ENCODE data around the gene ABCA9.
"Not testable (repeated sequence)": the region's sequence is repeated elsewhere in the genome, so short reads cannot be mapped to it uniquely, and the experiment has no call there.

Gene ABCA9

DNA sequence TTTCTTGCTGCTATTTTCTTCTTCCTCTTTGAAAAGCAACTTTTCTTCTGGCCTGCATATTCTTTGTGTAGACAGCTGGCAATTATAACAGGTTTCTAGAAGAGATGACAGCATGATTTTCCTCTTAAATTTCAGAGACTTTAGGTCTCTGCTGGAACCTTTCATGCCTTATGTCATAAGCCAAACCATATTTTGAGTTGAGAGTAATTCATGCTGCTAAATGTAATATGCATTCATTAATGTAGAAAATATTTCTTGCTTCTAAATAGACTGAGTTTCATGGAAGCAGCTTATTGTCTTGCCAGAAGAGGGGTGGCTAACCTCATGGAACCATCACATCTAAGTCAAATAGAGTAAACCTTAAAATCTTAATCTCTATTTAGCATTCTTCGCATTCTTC lies 25.9 kb upstream of the ABCA9 start:
- no peak overlapping the region for H3K27ac ChIP-seq (ENCODE audit: low read depth, low read length)
- H3K9ac ChIP-seq (ENCODE audit: low read depth, low read length) = no peak overlapping the region
- no peaks in the 10 kb centered on the region for H3K27me3 ChIP-seq (ENCODE audit: insufficient read depth, low read length)
- WGBS = 83% methylated on average over 1 of the region's 1 CpG
- no peaks in the 10 kb centered on the region; the same call in 1 of the 2 replicates for H3K9me3 ChIP-seq (ENCODE audit: insufficient read depth, low read depth, low read length)
- no peaks in the 10 kb centered on the region for H3K36me3 ChIP-seq (ENCODE audit: insufficient read depth, low read length)
- H3K4me1 ChIP-seq (ENCODE audit: insufficient read depth, low read length) = no peaks in the 10 kb centered on the region
- H3K4me3 ChIP-seq (ENCODE audit: low read length) = no peak overlapping the region

DNA sequence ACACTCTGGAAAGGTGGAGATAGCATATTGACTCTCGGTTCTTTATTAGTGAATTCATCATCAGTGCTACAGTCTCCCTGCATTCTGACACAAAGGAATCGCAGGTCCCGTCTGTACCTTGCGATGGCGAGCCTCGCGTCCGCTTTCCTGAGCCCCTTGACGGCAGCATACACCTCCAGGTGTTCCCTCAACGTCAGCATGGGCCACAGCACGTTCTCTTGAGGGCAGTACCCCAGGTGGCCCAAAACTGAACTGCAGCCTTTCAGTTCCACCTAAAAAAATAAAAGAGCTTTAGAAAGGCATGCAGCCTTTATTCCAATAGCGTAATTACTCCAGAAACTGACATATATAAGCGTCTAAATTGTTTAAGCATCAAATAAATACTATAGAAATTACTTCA lies 24.2 kb upstream of the ABCA9 start:
- H3K4me3 ChIP-seq (ENCODE audit: low read length) = no peak overlapping the region
- H3K9me3 ChIP-seq (ENCODE audit: insufficient read depth, low read depth, low read length) = no peaks in the 10 kb centered on the region; the same call in 1 of the 2 replicates
- H3K36me3 ChIP-seq (ENCODE audit: insufficient read depth, low read length) = no peaks in the 10 kb centered on the region
- H3K4me1 ChIP-seq (ENCODE audit: insufficient read depth, low read length) = no peaks in the 10 kb centered on the region
- 57% methylated on average over 13 of the region's 13 CpGs for WGBS
- no peak overlapping the region for H3K27ac ChIP-seq (ENCODE audit: low read depth, low read length)
- H3K27me3 ChIP-seq (ENCODE audit: insufficient read depth, low read length) = no peaks in the 10 kb centered on the region
- H3K9ac ChIP-seq (ENCODE audit: low read depth, low read length) = no peak overlapping the region

DNA sequence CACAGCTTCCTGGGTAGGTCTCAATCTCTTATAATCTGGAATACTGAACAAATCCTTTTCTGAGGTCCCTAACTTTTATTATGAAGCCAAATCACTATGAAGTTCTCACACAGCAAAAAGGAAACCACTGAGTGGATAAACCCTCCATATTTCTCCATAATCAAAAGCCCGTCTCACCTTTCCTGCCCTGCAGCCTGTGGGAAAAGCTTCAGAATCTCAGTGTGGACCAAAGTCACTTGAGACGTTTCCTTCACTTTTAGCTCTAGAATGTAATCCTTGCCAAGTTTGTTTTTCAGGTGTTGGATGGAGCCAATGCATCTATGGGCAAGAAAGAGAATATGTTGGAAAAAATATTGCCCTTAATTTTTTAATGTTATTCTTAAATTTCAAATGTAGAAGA lies 22.0 kb upstream of the ABCA9 start:
- H3K36me3 ChIP-seq (ENCODE audit: insufficient read depth, low read length) = no peaks in the 10 kb centered on the region
- H3K27me3 ChIP-seq (ENCODE audit: insufficient read depth, low read length) = no peaks in the 10 kb centered on the region
- no peaks in the 10 kb centered on the region for H3K4me1 ChIP-seq (ENCODE audit: insufficient read depth, low read length)
- H3K9ac ChIP-seq (ENCODE audit: low read depth, low read length) = no peak overlapping the region
- 95% methylated on average over 2 of the region's 2 CpGs for WGBS
- no peak overlapping the region for H3K27ac ChIP-seq (ENCODE audit: low read depth, low read length)
- no peak overlapping the region for H3K4me3 ChIP-seq (ENCODE audit: low read length)
- H3K9me3 ChIP-seq (ENCODE audit: insufficient read depth, low read depth, low read length) = no peaks in the 10 kb centered on the region; the same call in 1 of the 2 replicates

DNA sequence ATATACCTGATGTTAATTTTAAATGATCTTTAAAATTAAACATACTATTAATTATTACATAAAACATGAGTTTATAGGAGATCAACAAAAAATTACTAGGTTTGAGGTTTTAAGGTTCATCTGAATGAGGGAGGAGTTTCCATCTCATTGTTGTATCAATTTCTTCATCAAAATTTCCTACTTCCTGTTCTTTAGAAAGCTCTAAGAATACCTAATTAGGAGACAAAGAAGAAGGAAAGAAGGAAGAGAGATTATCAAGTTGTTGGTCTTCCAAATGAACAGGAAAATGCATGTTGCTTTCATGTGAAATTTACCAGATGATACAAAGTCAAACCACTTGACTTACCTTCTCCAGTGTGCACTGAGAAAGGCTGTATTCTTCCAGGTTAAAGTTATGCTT lies 18.1 kb upstream of the ABCA9 start:
- no peak overlapping the region for H3K9ac ChIP-seq (ENCODE audit: low read depth, low read length)
- H3K9me3 ChIP-seq (ENCODE audit: insufficient read depth, low read depth, low read length) = no peaks in the 10 kb centered on the region; the same call in 1 of the 2 replicates
- H3K36me3 ChIP-seq (ENCODE audit: insufficient read depth, low read length) = no peaks in the 10 kb centered on the region
- no peaks in the 10 kb centered on the region for H3K4me1 ChIP-seq (ENCODE audit: insufficient read depth, low read length)
- no peak overlapping the region for H3K4me3 ChIP-seq (ENCODE audit: low read length)
- no peak overlapping the region for H3K27ac ChIP-seq (ENCODE audit: low read depth, low read length)
- no peaks in the 10 kb centered on the region for H3K27me3 ChIP-seq (ENCODE audit: insufficient read depth, low read length)

DNA sequence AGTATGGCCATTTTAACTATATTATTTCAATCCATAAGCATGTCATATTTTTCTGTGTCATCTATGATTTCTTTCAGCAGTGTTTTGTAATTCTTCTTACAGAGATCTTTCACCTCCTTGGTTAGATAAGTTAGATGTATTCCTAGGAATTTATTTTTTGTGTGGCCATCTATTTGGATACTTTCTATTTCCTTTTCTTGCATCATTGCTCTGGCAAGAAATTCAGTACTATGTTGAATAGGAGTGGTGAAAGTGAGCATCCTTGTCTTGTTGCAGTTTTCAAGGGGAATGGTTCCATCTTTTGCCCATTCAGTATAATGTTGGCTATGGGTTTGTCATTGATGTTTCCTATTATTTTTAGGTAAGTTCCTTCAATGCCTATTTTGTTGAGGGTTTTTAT lies 15.1 kb upstream of the ABCA9 start:
- Histone ChIP-seq H3K4me3 (ENCODE audit: low read length) (no peak overlapping the region), H3K9ac (ENCODE audit: low read depth, low read length) (no peak overlapping the region), H3K4me1 (ENCODE audit: insufficient read depth, low read length) (no peaks in the 10 kb centered on the region), H3K27ac (ENCODE audit: low read depth, low read length) (no peak overlapping the region), H3K27me3 (ENCODE audit: insufficient read depth, low read length) (no peaks in the 10 kb centered on the region), H3K36me3 (ENCODE audit: insufficient read depth, low read length) (no peaks in the 10 kb centered on the region), H3K9me3 (ENCODE audit: insufficient read depth, low read depth, low read length) (no peaks in the 10 kb centered on the region)

DNA sequence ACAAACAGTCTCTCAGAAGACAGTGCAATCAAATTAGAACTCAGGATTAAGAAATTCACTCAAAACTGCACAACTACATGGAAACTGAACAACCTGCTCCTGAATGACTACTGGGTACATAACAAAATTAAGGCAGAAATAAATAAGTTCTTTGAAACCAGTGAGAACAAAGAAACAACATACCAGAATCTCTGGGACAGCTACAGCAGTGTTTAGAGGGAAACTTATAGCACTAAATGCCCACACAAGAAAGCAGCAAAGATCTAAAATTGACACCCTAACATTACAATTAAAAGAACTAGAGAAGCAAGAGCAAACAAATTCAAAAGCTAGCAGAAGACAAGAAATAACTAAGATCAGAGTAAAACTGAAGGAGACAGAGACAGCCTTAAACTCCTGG lies 12.7 kb upstream of the ABCA9 start:
- H3K27me3 ChIP-seq (ENCODE audit: insufficient read depth, low read length); H3K9me3 ChIP-seq (ENCODE audit: insufficient read depth, low read depth, low read length); H3K9ac ChIP-seq (ENCODE audit: low read depth, low read length); H3K27ac ChIP-seq (ENCODE audit: low read depth, low read length); H3K4me1 ChIP-seq (ENCODE audit: insufficient read depth, low read length); H3K4me3 ChIP-seq (ENCODE audit: low read length); H3K36me3 ChIP-seq (ENCODE audit: insufficient read depth, low read length): not testable (repeated sequence)

DNA sequence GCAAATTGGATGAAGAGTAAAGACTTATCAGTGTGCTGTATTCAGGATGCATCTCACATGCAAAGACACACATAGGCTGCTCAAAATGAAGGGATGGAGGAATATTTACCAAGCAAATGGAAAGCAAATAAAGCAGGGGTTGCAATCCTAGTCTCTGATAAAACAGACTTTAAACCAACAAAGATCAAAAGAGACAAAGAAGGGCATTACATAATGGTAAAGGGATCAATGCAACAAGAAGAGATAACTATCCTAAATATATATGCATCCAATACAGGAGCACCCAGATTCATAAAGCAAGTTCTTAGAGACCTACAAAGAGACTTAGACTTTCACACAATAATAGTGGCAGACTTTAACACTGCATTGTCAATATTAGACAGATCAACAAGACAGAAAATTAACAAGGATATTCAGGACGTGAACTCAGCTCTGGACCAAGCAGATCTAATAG lies 12.1 kb upstream of the ABCA9 start:
- not testable (repeated sequence) for H3K27ac ChIP-seq (ENCODE audit: low read depth, low read length); H3K9me3 ChIP-seq (ENCODE audit: insufficient read depth, low read depth, low read length); H3K27me3 ChIP-seq (ENCODE audit: insufficient read depth, low read length); H3K36me3 ChIP-seq (ENCODE audit: insufficient read depth, low read length); H3K9ac ChIP-seq (ENCODE audit: low read depth, low read length); H3K4me3 ChIP-seq (ENCODE audit: low read length); H3K4me1 ChIP-seq (ENCODE audit: insufficient read depth, low read length)
- 98% methylated on average over 1 of the region's 1 CpG for WGBS

DNA sequence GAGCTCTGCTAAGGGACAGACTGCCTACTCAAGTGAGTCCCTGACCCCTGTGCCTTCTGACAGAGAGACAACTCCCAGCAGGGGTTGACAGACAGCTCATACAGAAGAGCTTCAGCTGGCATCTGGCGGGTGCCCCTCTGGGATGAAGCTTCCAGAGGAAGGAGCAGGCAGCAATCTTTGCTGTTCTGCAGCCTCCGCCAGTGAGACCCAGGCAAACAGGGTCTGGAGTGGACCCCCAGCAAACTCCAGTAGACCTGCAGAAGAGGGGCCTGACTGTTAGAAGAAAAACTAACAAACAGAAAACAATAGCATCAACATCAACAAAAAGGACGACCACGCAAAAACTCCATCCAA lies 10.5 kb upstream of the ABCA9 start:
- not testable (repeated sequence) for H3K9me3 ChIP-seq (ENCODE audit: insufficient read depth, low read depth, low read length); H3K4me3 ChIP-seq (ENCODE audit: low read length); H3K27ac ChIP-seq (ENCODE audit: low read depth, low read length); H3K4me1 ChIP-seq (ENCODE audit: insufficient read depth, low read length); H3K9ac ChIP-seq (ENCODE audit: low read depth, low read length); H3K36me3 ChIP-seq (ENCODE audit: insufficient read depth, low read length); H3K27me3 ChIP-seq (ENCODE audit: insufficient read depth, low read length)
- WGBS = 86% methylated on average over 4 of the region's 4 CpGs

DNA sequence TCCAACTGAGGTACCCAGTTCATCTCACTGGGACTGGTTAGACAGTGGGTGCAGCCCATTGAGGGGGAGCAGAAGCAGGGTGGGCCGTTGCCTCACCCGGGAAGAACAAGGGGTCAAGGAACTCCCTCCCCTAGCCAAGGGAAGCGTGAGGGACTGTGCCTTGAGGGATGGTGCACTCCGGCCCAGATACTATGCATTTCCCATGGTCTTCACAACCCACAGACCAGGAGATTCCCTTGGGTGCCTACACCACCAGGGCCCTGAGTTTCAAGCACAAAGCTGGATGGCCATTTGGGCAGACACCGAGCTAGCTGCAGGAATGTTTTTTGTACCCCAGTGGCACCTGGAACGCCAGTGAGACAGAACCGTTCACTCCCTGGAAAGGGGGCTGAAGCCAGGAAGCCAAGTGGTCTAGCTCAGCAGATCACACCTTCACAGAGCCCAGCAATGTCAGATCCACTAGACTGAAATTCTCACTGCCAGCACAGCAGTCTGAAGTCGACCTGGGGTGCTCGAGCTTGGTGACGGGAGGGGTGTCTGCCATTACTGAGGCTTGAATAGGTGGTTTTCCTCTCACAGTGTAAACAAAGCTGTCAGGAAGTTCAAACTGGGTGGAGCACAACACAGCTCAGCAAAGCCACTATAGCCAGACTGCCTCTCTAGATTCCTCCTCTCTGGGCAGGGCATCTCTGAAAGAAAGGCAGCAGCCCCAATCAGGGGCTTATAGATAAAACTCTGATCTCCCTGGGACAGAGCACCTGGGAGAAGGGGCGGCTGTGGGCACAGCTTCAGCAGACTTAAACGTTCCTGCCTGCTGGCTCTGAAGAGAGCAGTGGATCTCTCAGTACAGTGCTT lies 9.9 kb upstream of the ABCA9 start:
- H3K9ac ChIP-seq (ENCODE audit: low read depth, low read length); H3K27me3 ChIP-seq (ENCODE audit: insufficient read depth, low read length); H3K27ac ChIP-seq (ENCODE audit: low read depth, low read length); H3K9me3 ChIP-seq (ENCODE audit: insufficient read depth, low read depth, low read length); H3K36me3 ChIP-seq (ENCODE audit: insufficient read depth, low read length); H3K4me1 ChIP-seq (ENCODE audit: insufficient read depth, low read length); H3K4me3 ChIP-seq (ENCODE audit: low read length): not testable (repeated sequence)
- WGBS = 81% methylated on average over 12 of the region's 12 CpGs

DNA sequence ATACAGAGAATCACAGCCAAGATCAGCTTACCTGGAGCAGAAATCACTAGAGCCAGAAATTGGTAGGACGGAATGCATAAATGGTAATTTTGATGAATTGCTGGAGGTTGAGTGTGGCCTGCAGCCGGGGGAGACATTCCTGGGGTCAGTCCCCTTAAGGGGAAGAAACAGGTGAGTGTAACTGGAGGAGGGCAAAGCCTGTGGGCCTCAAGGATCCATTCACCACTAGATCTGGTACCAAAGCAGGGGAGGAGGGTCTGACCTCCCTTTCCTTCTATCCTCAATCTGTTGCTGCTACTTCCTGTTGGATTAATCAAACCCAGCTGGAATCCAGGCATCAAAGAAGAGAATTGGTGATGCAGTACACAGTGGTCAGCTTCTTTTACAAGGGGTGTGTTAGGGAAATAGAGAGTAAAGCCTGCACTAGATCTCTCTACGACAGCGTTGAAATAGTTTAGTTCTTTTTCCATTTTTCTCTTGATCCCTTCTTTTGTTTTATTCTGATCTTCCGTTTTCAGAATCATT lies 8.6 kb upstream of the ABCA9 start:
- 84% methylated on average over 5 of the region's 5 CpGs for WGBS
- Histone ChIP-seq H3K36me3 (ENCODE audit: insufficient read depth, low read length) (no peaks in the 10 kb centered on the region), H3K27me3 (ENCODE audit: insufficient read depth, low read length) (no peaks in the 10 kb centered on the region), H3K4me3 (ENCODE audit: low read length) (no peak overlapping the region), H3K9me3 (ENCODE audit: insufficient read depth, low read depth, low read length) (no peaks in the 10 kb centered on the region), H3K27ac (ENCODE audit: low read depth, low read length) (no peak overlapping the region), H3K4me1 (ENCODE audit: insufficient read depth, low read length) (peaks cover 8% of the 10 kb centered on the region), H3K9ac (ENCODE audit: low read depth, low read length) (no peak overlapping the region)

DNA sequence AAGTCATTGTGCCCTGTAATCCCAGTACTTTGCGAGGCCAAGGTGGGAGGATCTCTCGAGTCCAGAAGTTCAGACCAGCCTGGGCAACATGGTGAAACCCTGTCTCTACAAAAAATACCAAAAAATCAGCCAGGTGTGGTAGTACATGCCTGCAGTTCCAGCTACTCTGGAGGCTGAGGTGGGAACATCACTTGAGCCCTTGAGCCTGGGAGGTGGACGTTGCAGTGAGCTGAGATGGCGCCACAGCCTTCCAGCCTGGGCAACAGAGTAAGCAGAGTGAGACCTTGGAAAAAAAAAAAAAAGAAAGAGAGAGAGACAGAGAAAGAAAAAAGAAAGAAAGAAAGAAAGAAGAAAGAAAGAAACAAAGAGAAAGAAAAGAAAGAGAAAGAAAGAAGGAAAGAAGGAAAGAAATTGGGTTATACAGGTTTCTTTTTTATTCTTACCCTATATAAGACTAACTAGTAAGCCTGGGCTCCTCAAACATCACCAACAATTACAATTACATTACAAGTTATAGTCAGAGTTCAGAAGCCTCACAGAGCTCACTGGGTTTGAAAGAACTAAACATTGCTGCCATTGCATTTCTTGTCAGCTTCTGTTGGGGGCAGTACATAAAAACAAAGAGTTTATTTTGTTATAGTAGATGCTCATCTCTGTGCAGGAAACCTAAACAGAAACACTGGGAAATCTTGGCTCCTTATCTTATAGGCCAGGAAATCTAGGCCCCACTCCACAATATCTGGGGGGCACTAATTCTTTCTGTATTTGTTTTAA lies 6.7 kb upstream of the ABCA9 start:
- Histone ChIP-seq H3K4me3 (ENCODE audit: low read length) (no peak overlapping the region), H3K9me3 (ENCODE audit: insufficient read depth, low read depth, low read length) (no peaks in the 10 kb centered on the region), H3K4me1 (ENCODE audit: insufficient read depth, low read length) (peaks cover 8% of the 10 kb centered on the region), H3K36me3 (ENCODE audit: insufficient read depth, low read length) (no peaks in the 10 kb centered on the region), H3K27me3 (ENCODE audit: insufficient read depth, low read length) (no peaks in the 10 kb centered on the region), H3K27ac (ENCODE audit: low read depth, low read length) (no peak overlapping the region), H3K9ac (ENCODE audit: low read depth, low read length) (no peak overlapping the region)
- WGBS = 90% methylated on average over 4 of the region's 4 CpGs
